Central memory CD8-positive, alpha-beta T cell (primary cell): ENCODE results near the gene CDK18.

ENCODE experiments used
- ATAC-seq: fragments of 150-1000 bp; cut with Tn5 transposase; replicated peaks from 2 replicates; pipeline ENCODE4 v1.10.0; 2022; ENCODE audit warnings: mild to moderate bottlenecking, moderate FRiP score, moderate number of reproducible peaks; ENCODE audit not compliant: poor library complexity, severe bottlenecking; ENCODE audit errors: extremely low read depth
- DNase-seq, 2 donors: peaks; one replicate each; pipeline ENCODE4 v3.0.0; 2021; ENCODE audit warnings: low spot score in 2 of 2
- H3K27ac Mint-ChIP-seq: one replicate; pipeline ENCODE4 v1.8.0; 2022; ENCODE audit warnings: low read depth, mild to moderate bottlenecking, moderate library complexity, mixed read lengths
- H3K27me3 Mint-ChIP-seq: one replicate; pipeline ENCODE4 v1.8.0; 2022; ENCODE audit warnings: mixed read lengths
- H3K36me3 Mint-ChIP-seq: one replicate; pipeline ENCODE4 v1.8.0; 2022; ENCODE audit warnings: mild to moderate bottlenecking, moderate library complexity, mixed read lengths; ENCODE audit not compliant: insufficient read depth
- H3K4me1 Mint-ChIP-seq: one replicate; pipeline ENCODE4 v1.8.0; 2022; ENCODE audit warnings: mixed read lengths
- H3K4me3 Mint-ChIP-seq: one replicate; pipeline ENCODE4 v1.8.0; 2022; ENCODE audit warnings: mild to moderate bottlenecking, moderate library complexity, mixed read lengths
- H3K9me3 Mint-ChIP-seq: one replicate; pipeline ENCODE4 v1.8.0; 2022; ENCODE audit warnings: mixed read lengths

CDK18 gene

GRCh38 chr1:205543351-205544301 is 39.2 kb downstream of the CDK18 start:
- DNase-seq (no peak), ATAC-seq (no peak)
- Mint-ChIP-seq H3K9me3 (no peaks in the 10 kb centered on the region), H3K27ac (no peak overlapping the region), H3K4me3 (no peak overlapping the region), H3K27me3 (peaks cover 78% of the 10 kb centered on the region), H3K4me1 (peaks cover 6% of the 10 kb centered on the region), H3K36me3 (no peaks in the 10 kb centered on the region)

- H3K4me1 Mint-ChIP-seq = peaks cover 6% of the 10 kb centered on the region
- H3K4me3 Mint-ChIP-seq = no peak overlapping the region
- no peak for ATAC-seq
- H3K27me3 Mint-ChIP-seq = peaks cover 85% of the 10 kb centered on the region
- H3K36me3 Mint-ChIP-seq = no peaks in the 10 kb centered on the region
- H3K27ac Mint-ChIP-seq = no peak overlapping the region
- H3K9me3 Mint-ChIP-seq = no peaks in the 10 kb centered on the region
- no peak for DNase-seq
Measured at GRCh38 chr1:205545001-205545919, 40.8 kb downstream of the CDK18 start.

- DNase-seq = no peak
- H3K9me3 Mint-ChIP-seq = no peaks in the 10 kb centered on the region
- no peaks in the 10 kb centered on the region for H3K36me3 Mint-ChIP-seq
- H3K4me1 Mint-ChIP-seq = peaks cover 6% of the 10 kb centered on the region
- no peak for ATAC-seq
- H3K27me3 Mint-ChIP-seq = peaks cover 90% of the 10 kb centered on the region
- H3K27ac Mint-ChIP-seq = no peak overlapping the region
- no peak overlapping the region for H3K4me3 Mint-ChIP-seq
Measured at GRCh38 chr1:205545991-205546390, 41.5 kb downstream of the CDK18 start.

GRCh38 chr1:205546541-205546940 is 42.1 kb downstream of the CDK18 start:
- H3K27ac Mint-ChIP-seq = no peak overlapping the region
- H3K4me3 Mint-ChIP-seq = no peak overlapping the region
- no peaks in the 10 kb centered on the region for H3K36me3 Mint-ChIP-seq
- no peak for ATAC-seq
- H3K27me3 Mint-ChIP-seq = peaks cover 89% of the 10 kb centered on the region
- H3K4me1 Mint-ChIP-seq = peaks cover 6% of the 10 kb centered on the region
- no peaks in the 10 kb centered on the region for H3K9me3 Mint-ChIP-seq
- no peak for DNase-seq

GRCh38 chr1:205547936-205548827 is 43.7 kb downstream of the CDK18 start:
- H3K36me3 Mint-ChIP-seq = no peaks in the 10 kb centered on the region
- ATAC-seq = no peak
- H3K4me3 Mint-ChIP-seq = no peak overlapping the region
- H3K27me3 Mint-ChIP-seq = peaks cover 93% of the 10 kb centered on the region
- no peak overlapping the region for H3K27ac Mint-ChIP-seq
- peaks cover 6% of the 10 kb centered on the region for H3K4me1 Mint-ChIP-seq
- DNase-seq = no peak
- no peaks in the 10 kb centered on the region for H3K9me3 Mint-ChIP-seq

- H3K27me3 Mint-ChIP-seq = peaks cover 89% of the 10 kb centered on the region
- H3K36me3 Mint-ChIP-seq = no peaks in the 10 kb centered on the region
Measured at GRCh38 chr1:205554026-205554811, 49.8 kb downstream of the CDK18 start.

GRCh38 chr1:205561501-205562203 is 57.2 kb downstream of the CDK18 start:
- H3K27me3 Mint-ChIP-seq = peaks cover 97% of the 10 kb centered on the region
- DNase-seq = no peak
- no peak overlapping the region for H3K27ac Mint-ChIP-seq
- no peak overlapping the region for H3K4me3 Mint-ChIP-seq
- no peaks in the 10 kb centered on the region for H3K9me3 Mint-ChIP-seq
- ATAC-seq = no peak
- no peaks in the 10 kb centered on the region for H3K36me3 Mint-ChIP-seq
- no peaks in the 10 kb centered on the region for H3K4me1 Mint-ChIP-seq

More at GRCh38 chr1:205554026-205554811, 49.8 kb downstream of the CDK18 start:
- DNase-seq = no peak
- Mint-ChIP-seq H3K27ac (no peak overlapping the region), H3K4me1 (no peaks in the 10 kb centered on the region), H3K9me3 (peaks cover 13% of the 10 kb centered on the region), H3K4me3 (no peak overlapping the region)
- no peak for ATAC-seq

GRCh38 chr1:205563927-205564441 is 59.5 kb downstream of the CDK18 start:
- H3K27me3 Mint-ChIP-seq = peaks cover 97% of the 10 kb centered on the region

GRCh38 chr1:205565799-205566198 is 61.3 kb downstream of the CDK18 start:
- Mint-ChIP-seq H3K4me3 (no peak overlapping the region), H3K36me3 (no peaks in the 10 kb centered on the region)
- ATAC-seq = no peak

More at GRCh38 chr1:205563927-205564441, 59.5 kb downstream of the CDK18 start:
- H3K36me3 Mint-ChIP-seq = no peaks in the 10 kb centered on the region
- no peak for ATAC-seq
- H3K27ac Mint-ChIP-seq = no peak overlapping the region
- no peaks in the 10 kb centered on the region for H3K9me3 Mint-ChIP-seq
- no peak overlapping the region for H3K4me3 Mint-ChIP-seq
- H3K4me1 Mint-ChIP-seq = no peaks in the 10 kb centered on the region
- DNase-seq = no peak

GRCh38 chr1:205567716-205568115 is 63.2 kb downstream of the CDK18 start:
- Mint-ChIP-seq H3K9me3 (no peaks in the 10 kb centered on the region), H3K4me1 (no peaks in the 10 kb centered on the region), H3K4me3 (no peak overlapping the region), H3K36me3 (no peaks in the 10 kb centered on the region), H3K27ac (no peak overlapping the region), H3K27me3 (peaks cover 98% of the 10 kb centered on the region)
- ATAC-seq = no peak
- no peak for DNase-seq

More at GRCh38 chr1:205565799-205566198, 61.3 kb downstream of the CDK18 start:
- Mint-ChIP-seq H3K27ac (no peak overlapping the region), H3K27me3 (peaks cover 97% of the 10 kb centered on the region), H3K4me1 (no peaks in the 10 kb centered on the region), H3K9me3 (no peaks in the 10 kb centered on the region)
- DNase-seq = no peak

GRCh38 chr1:205568135-205568468 is 63.6 kb downstream of the CDK18 start:
- no peak overlapping the region for H3K27ac Mint-ChIP-seq
- H3K9me3 Mint-ChIP-seq = no peaks in the 10 kb centered on the region
- no peaks in the 10 kb centered on the region for H3K36me3 Mint-ChIP-seq
- DNase-seq (no peak), ATAC-seq (no peak)
- H3K27me3 Mint-ChIP-seq = peaks cover 98% of the 10 kb centered on the region
- peak overlapping the region; percentile 59 for H3K4me3 Mint-ChIP-seq
- no peaks in the 10 kb centered on the region for H3K4me1 Mint-ChIP-seq
